CD4-positive, alpha-beta T cell (primary cell): Measurements from ENCODE around the gene EPSTI1. TPM values are rescaled to one million over a fixed set of nuclear protein-coding genes. Genes with fewer than 3 reads are reported as not detected.

Experiments used
- ATAC-seq: fragments of 200-7000 bp; cut with Tn5 transposase; one replicate; pipeline ENCODE4 v1.10.0; 2022; ENCODE audit warnings: mild to moderate bottlenecking; ENCODE audit not compliant: poor library complexity
- CTCF ChIA-PET: fragments of 350-600 bp; sonication (Branson Sonifier 250); formaldehyde crosslinking; loops from one replicate; lab custom pipeline; 2021; ENCODE audit warnings: antibody characterized with exemption, inconsistent platforms; lab: Charles Lee
- POLR2A ChIA-PET: fragments of 350-600 bp; sonication (Branson Sonifier 250); formaldehyde crosslinking; loops from one replicate; lab custom pipeline; 2021; ENCODE audit warnings: antibody characterized with exemption, inconsistent platforms; lab: Charles Lee
- DNase-seq, 14 experiments: peaks; one replicate each; pipeline ENCODE4 v3.0.0-alpha.2; 2013 to 2020; ENCODE audit warnings: mixed read lengths in 2 of 14
- H3K27ac ChIP-seq, 2 donors: one replicate each; pipeline versions ENCODE4 v1.5.1 to v1.7.0; 2013; ENCODE audit warnings: low read length in 2 of 2, low read depth in 1 of 2, mild to moderate bottlenecking in 1 of 2
- H3K27me3 ChIP-seq, 2 experiments: 1 replicate in 1 of 2; 2 replicates in 1 of 2; pipeline versions ENCODE4 v1.6.1 to v1.7.0; 2013; ENCODE audit warnings: low read length in 2 of 2, control low read depth in 1 of 2, mild to moderate bottlenecking in 1 of 2, moderate library complexity in 1 of 2; ENCODE audit not compliant: insufficient read depth in 2 of 2, control insufficient read depth in 1 of 2
- H3K36me3 ChIP-seq: one replicate; pipeline ENCODE4 v1.6.1; 2013; ENCODE audit warnings: low read length, control low read depth; ENCODE audit not compliant: insufficient read depth
- H3K4me1 ChIP-seq: one replicate; pipeline ENCODE4 v1.6.1; 2013; ENCODE audit warnings: low read length, control low read depth; ENCODE audit not compliant: insufficient read depth
- H3K4me3 ChIP-seq: one replicate; pipeline ENCODE4 v1.5.1; 2013; ENCODE audit warnings: mild to moderate bottlenecking, low read length, moderate library complexity
- H3K9me3 ChIP-seq, 2 experiments: 1 replicate in 1 of 2; 2 replicates in 1 of 2; pipeline versions ENCODE4 v1.6.1 to v1.7.0; 2013; ENCODE audit warnings: low read length in 2 of 2, mild to moderate bottlenecking in 2 of 2, control low read depth in 1 of 2, moderate library complexity in 1 of 2; ENCODE audit not compliant: control insufficient read depth in 1 of 2, insufficient read depth in 1 of 2
- H3K27ac Mint-ChIP-seq: one replicate; pipeline ENCODE4 v1.8.0; 2020; ENCODE audit warnings: mixed read lengths
- H3K27me3 Mint-ChIP-seq: one replicate; pipeline ENCODE4 v1.8.0; 2021; ENCODE audit warnings: mixed read lengths
- H3K36me3 Mint-ChIP-seq: one replicate; pipeline ENCODE4 v1.8.0; 2021; ENCODE audit warnings: low read depth, mixed read lengths
- H3K4me1 Mint-ChIP-seq: one replicate; pipeline ENCODE4 v1.8.0; 2021; ENCODE audit warnings: low read depth, mixed read lengths
- H3K4me3 Mint-ChIP-seq: one replicate; pipeline ENCODE4 v1.8.0; 2020; ENCODE audit warnings: mild to moderate bottlenecking, mixed read lengths
- H3K9me3 Mint-ChIP-seq: one replicate; pipeline ENCODE4 v1.8.0; 2020; ENCODE audit warnings: mixed read lengths
- CTCF ChIP-seq: fragments of 200-600 bp; IDR thresholded peaks from one replicate; pipeline ENCODE4 v1.8.0; 2022; ENCODE audit warnings: antibody characterized with exemption, mild to moderate bottlenecking
- intact Hi-C, 2 experiments: fragments of 100-400 bp; cut with DNase I in 1 of 2; cut with micrococcal nuclease in 1 of 2; formaldehyde crosslinking; loops; one replicate each; pipeline versions ENCODE4 v1.15.1 to v1.9.0; 2023 to 2025; cut with DNase I, micrococcal nuclease
- total RNA-seq, 174 experiments: library from RNA in 2 of 174; stranded (reverse) in 2 of 174; gene quantifications; one replicate each; pipeline ENCODE4 v1.2.3 and lab custom pipeline; 2021 to 2026

EPSTI1 gene
- total RNA-seq, 2 experiments from 2014 or later: 23.5 to 24.5 TPM

GRCh38 chr13:43003010-43003409, 11.0 kb upstream of the EPSTI1 start:
- H3K4me3 ChIP-seq: no peak overlapping the region
- TF ChIP-seq CTCF: no peak
- POLR2A ChIA-PET: interaction anchor here (0.9 kb wide), 1 partner anchor 20 kb away, joined by 3 read pairs; the partner anchor contains the start of gene DNAJC15
- ATAC-seq: no peak
- no peak overlapping the region for H3K4me3 Mint-ChIP-seq
- no peaks in the 10 kb centered on the region for H3K36me3 Mint-ChIP-seq
- intact Hi-C loops: no loop called here
- no peaks in the 10 kb centered on the region for H3K36me3 ChIP-seq
- DNase-seq: no peak
- no peaks in the 10 kb centered on the region for H3K4me1 ChIP-seq
- H3K27me3 ChIP-seq: no peaks in the 10 kb centered on the region
- no peaks in the 10 kb centered on the region for H3K9me3 ChIP-seq
- H3K4me1 Mint-ChIP-seq: no peaks in the 10 kb centered on the region
- no peaks in the 10 kb centered on the region for H3K9me3 Mint-ChIP-seq
- no peaks in the 10 kb centered on the region for H3K27me3 Mint-ChIP-seq
- no peak overlapping the region for H3K27ac Mint-ChIP-seq
- CTCF ChIA-PET: interaction anchor here (1.4 kb wide), 1 partner anchor 34 kb away, joined by 3 read pairs; no protein-coding TSS in a partner anchor
- H3K27ac ChIP-seq: no peak overlapping the region

- H3K4me3 Mint-ChIP-seq: no peak overlapping the region
Observed at GRCh38 chr13:43002021-43002420, 10.0 kb upstream of the EPSTI1 start.

GRCh38 chr13:43000676-43001075, 8.6 kb upstream of the EPSTI1 start:
- Mint-ChIP-seq H3K4me3 (no peak overlapping the region), H3K27ac (no peak overlapping the region), H3K36me3 (no peaks in the 10 kb centered on the region), H3K4me1 (no peaks in the 10 kb centered on the region), H3K27me3 (no peaks in the 10 kb centered on the region), H3K9me3 (no peaks in the 10 kb centered on the region)
- POLR2A ChIA-PET: interaction anchor here (1.2 to 1.8 kb wide), 2 partner anchors 8 to 10 kb away, joined by 3 to 9 read pairs; partner anchors contain the start of gene EPSTI1
- no peaks in the 10 kb centered on the region for H3K27me3 ChIP-seq
- H3K4me1 ChIP-seq: no peaks in the 10 kb centered on the region
- DNase-seq (no peak), ATAC-seq (no peak)
- H3K4me3 ChIP-seq: no peak overlapping the region
- H3K36me3 ChIP-seq: no peaks in the 10 kb centered on the region
- H3K27ac ChIP-seq: no peak overlapping the region
- intact Hi-C loops: no loop called here
- TF ChIP-seq CTCF: no peak
- CTCF ChIA-PET: no interaction called here
- no peaks in the 10 kb centered on the region for H3K9me3 ChIP-seq

More at GRCh38 chr13:43002021-43002420, 10.0 kb upstream of the EPSTI1 start:
- no peak for ATAC-seq
- TF ChIP-seq CTCF: no peak
- ChIA-PET POLR2A (interaction anchor here (1.8 kb wide), 1 partner anchor 10 kb away, joined by 9 read pairs; the partner anchor contains the start of gene EPSTI1), CTCF (no interaction called here)
- H3K4me3 ChIP-seq: no peak overlapping the region
- H3K4me1 Mint-ChIP-seq: no peaks in the 10 kb centered on the region
- no peaks in the 10 kb centered on the region for H3K4me1 ChIP-seq
- intact Hi-C loops: no loop called here
- no peaks in the 10 kb centered on the region for H3K9me3 ChIP-seq
- H3K36me3 Mint-ChIP-seq: no peaks in the 10 kb centered on the region
- no peak for DNase-seq
- H3K27me3 Mint-ChIP-seq: no peaks in the 10 kb centered on the region
- H3K27me3 ChIP-seq: no peaks in the 10 kb centered on the region
- no peaks in the 10 kb centered on the region for H3K36me3 ChIP-seq
- no peak overlapping the region for H3K27ac ChIP-seq
- no peaks in the 10 kb centered on the region for H3K9me3 Mint-ChIP-seq
- H3K27ac Mint-ChIP-seq: no peak overlapping the region
